Adipocyte (in vitro differentiated cells): Measurements from ENCODE around the gene XRN2.

Source experiments
- DNase-seq: peaks from one replicate; pipeline ENCODE4 v3.0.0-alpha.2; 2015; ENCODE audit warnings: low read depth
- H3K27me3 ChIP-seq: replicated peaks from 2 replicates; pipeline ENCODE4 v1.7.0; 2013; ENCODE audit warnings: mild to moderate bottlenecking, low read length, moderate library complexity; ENCODE audit not compliant: control insufficient read depth, insufficient read depth
- H3K36me3 ChIP-seq: 2 replicates; pipeline ENCODE4 v1.7.0; 2013; ENCODE audit warnings: low read length, mild to moderate bottlenecking, moderate library complexity; ENCODE audit not compliant: control insufficient read depth, insufficient read depth, severe bottlenecking
- H3K4me1 ChIP-seq: 2 replicates; pipeline ENCODE4 v1.7.0; 2013; ENCODE audit warnings: mild to moderate bottlenecking, low read length, moderate library complexity; ENCODE audit not compliant: control insufficient read depth, insufficient read depth
- H3K4me3 ChIP-seq: 2 replicates; pipeline ENCODE4 v1.7.0; 2013; ENCODE audit warnings: mild to moderate bottlenecking, low read length, moderate library complexity
- H3K9ac ChIP-seq: 2 replicates; pipeline ENCODE4 v1.7.0; 2013; ENCODE audit warnings: mild to moderate bottlenecking, low read length, moderate library complexity
- H3K9me3 ChIP-seq: 2 replicates; pipeline ENCODE4 v1.7.0; 2013; ENCODE audit warnings: mild to moderate bottlenecking, low read length, moderate library complexity; ENCODE audit not compliant: control insufficient read depth

Gene XRN2, protein sequence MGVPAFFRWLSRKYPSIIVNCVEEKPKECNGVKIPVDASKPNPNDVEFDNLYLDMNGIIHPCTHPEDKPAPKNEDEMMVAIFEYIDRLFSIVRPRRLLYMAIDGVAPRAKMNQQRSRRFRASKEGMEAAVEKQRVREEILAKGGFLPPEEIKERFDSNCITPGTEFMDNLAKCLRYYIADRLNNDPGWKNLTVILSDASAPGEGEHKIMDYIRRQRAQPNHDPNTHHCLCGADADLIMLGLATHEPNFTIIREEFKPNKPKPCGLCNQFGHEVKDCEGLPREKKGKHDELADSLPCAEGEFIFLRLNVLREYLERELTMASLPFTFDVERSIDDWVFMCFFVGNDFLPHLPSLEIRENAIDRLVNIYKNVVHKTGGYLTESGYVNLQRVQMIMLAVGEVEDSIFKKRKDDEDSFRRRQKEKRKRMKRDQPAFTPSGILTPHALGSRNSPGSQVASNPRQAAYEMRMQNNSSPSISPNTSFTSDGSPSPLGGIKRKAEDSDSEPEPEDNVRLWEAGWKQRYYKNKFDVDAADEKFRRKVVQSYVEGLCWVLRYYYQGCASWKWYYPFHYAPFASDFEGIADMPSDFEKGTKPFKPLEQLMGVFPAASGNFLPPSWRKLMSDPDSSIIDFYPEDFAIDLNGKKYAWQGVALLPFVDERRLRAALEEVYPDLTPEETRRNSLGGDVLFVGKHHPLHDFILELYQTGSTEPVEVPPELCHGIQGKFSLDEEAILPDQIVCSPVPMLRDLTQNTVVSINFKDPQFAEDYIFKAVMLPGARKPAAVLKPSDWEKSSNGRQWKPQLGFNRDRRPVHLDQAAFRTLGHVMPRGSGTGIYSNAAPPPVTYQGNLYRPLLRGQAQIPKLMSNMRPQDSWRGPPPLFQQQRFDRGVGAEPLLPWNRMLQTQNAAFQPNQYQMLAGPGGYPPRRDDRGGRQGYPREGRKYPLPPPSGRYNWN

DNA sequence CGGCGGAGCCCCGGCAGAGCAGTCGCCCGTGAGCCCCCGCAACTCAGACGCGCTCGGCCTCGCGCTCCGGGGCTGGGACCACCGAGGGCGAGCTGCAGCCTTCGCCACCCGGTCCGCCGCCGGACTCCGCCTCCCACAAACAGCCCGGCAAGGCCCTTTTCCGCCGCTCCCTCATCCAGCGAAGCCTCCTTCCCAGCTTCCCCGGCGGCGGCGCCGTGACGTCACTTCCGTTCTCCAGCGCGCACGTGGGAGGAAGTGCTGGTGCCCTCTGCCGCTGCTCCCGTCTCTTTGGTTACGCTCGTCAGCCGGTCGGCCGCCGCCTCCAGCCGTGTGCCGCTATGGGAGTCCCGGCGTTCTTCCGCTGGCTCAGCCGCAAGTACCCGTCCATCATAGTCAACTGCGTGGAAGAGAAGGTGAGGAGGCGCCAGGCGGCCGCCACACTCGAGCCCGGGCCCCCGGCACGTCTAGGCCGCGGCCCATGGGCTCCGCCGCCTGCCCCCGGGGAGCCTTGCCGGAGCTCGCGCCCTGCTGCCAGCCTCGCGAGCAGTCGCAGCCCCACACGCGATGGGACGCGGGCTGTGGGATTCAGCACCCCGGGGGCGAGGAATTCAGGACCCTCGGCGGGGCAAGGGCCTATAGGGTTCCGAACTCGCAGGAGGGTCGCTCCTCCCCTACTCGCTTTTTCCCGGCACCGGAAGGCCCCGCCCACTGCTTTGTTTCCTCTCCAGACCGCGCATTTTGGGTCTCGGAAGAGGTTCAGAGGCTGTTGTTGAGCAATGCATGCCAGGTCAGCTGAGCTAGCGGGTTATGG lies at the start of gene XRN2:
TSS of gene XRN2 (plus strand) at position 271 of the 811 bp plus-strand sequence. CDS start at position 339, 68 bp downstream.
- peak; percentile 98 for DNase-seq
- Histone ChIP-seq H3K36me3 (peaks cover 3% of the 10 kb centered on the region), H3K9ac (peak within 1 kb of the TSS; percentile 97), H3K4me1 (peaks cover 15% of the 10 kb centered on the region), H3K4me3 (peak within 1 kb of the TSS; percentile 99), H3K9me3 (no peaks in the 10 kb centered on the region), H3K27me3 (no peaks in the 10 kb centered on the region)

DNA sequence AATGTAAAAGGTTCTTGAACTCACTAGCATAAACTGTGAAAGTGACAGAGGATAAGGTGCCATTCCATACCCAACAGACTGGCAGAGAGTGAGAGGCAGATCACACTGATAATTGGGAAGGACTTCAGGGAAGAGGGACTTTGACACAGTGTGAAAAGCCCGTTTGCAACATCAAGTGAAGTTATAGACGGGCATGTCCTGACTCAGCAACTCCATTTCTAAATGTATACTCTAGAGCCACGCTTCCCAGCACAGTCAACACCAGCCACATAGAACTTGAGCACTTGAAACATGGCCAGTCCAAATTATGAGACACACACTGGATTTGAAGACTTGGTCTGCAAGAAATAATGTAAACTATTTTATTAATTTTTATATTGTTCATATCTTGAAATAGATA lies 45.9 kb upstream of the XRN2 start:
- Histone ChIP-seq H3K4me3 (no peak overlapping the region), H3K4me1 (no peaks in the 10 kb centered on the region), H3K9me3 (no peaks in the 10 kb centered on the region), H3K36me3 (no peaks in the 10 kb centered on the region), H3K27me3 (no peaks in the 10 kb centered on the region), H3K9ac (no peak overlapping the region)
- DNase-seq, result no peak

DNA sequence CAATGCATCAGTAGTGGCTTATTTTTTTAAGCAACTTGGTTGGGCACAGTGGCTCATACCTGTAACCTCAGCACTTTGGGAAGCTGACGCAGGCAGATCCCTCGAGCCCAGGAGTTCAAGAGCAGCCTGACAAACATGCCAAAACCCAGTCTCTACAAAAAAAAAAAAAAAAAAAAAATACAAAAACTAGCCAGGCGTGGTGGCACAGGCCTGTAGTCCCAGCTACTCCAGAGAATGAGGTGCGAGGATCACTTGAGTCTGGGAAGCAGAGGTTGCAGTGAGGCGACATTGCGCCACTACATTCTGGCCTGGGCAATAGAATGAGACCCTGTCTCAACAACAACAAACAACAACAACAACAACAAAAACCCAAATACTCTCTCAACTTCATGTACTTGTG lies 44.7 kb upstream of the XRN2 start:
- H3K27me3 ChIP-seq, result no peaks in the 10 kb centered on the region
- H3K9ac ChIP-seq, result no peak overlapping the region
- DNase-seq, result no peak
- no peaks in the 10 kb centered on the region for H3K4me1 ChIP-seq
- H3K9me3 ChIP-seq, result no peaks in the 10 kb centered on the region
- no peaks in the 10 kb centered on the region for H3K36me3 ChIP-seq
- H3K4me3 ChIP-seq, result no peak overlapping the region

DNA sequence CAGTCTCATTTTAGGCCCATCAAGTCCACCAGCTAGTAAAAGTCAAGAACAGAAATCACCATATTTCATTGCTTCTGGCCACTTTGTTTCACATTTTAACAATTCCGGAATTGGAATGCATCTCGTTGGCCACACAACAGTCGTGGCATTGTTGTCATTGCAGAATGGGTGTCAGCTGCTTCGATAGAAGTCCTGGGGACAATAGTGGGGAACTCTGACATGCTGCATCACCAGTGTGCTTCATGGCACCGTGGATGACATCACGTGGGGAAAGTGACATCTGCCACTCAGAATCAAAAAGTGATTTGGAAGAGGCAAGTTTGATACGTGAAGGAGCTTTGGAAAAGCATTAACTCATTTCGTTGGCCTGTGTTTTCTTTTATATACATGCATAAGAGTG lies 43.8 kb upstream of the XRN2 start:
- Histone ChIP-seq H3K9ac (no peak overlapping the region), H3K4me1 (no peaks in the 10 kb centered on the region), H3K36me3 (no peaks in the 10 kb centered on the region), H3K27me3 (no peaks in the 10 kb centered on the region), H3K4me3 (no peak overlapping the region), H3K9me3 (no peaks in the 10 kb centered on the region)
- DNase-seq, result no peak

DNA sequence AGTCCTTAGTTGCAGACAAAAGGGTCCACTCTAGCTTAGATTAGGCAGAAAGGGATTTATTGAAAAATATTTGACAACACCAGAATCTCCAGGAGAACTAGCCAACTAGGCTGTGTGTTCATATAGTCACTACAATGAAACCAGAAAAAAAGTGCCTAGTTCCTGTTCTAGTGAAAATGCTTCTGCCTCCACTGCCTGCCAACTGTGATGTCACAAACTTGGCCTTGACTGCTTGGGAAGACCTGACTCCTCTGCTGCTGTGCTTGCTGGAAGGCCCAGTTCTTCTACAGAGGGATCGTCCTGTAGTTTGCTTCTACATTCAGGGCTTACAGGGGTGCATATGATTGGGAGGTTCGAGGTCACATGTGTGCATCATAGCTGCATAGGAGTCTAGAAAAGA lies 40.3 kb upstream of the XRN2 start:
- no peaks in the 10 kb centered on the region for H3K4me1 ChIP-seq
- no peak for DNase-seq
- H3K9me3 ChIP-seq, result peaks cover 11% of the 10 kb centered on the region
- no peak overlapping the region for H3K4me3 ChIP-seq
- peaks cover 4% of the 10 kb centered on the region for H3K27me3 ChIP-seq
- no peaks in the 10 kb centered on the region for H3K36me3 ChIP-seq
- H3K9ac ChIP-seq, result no peak overlapping the region

DNA sequence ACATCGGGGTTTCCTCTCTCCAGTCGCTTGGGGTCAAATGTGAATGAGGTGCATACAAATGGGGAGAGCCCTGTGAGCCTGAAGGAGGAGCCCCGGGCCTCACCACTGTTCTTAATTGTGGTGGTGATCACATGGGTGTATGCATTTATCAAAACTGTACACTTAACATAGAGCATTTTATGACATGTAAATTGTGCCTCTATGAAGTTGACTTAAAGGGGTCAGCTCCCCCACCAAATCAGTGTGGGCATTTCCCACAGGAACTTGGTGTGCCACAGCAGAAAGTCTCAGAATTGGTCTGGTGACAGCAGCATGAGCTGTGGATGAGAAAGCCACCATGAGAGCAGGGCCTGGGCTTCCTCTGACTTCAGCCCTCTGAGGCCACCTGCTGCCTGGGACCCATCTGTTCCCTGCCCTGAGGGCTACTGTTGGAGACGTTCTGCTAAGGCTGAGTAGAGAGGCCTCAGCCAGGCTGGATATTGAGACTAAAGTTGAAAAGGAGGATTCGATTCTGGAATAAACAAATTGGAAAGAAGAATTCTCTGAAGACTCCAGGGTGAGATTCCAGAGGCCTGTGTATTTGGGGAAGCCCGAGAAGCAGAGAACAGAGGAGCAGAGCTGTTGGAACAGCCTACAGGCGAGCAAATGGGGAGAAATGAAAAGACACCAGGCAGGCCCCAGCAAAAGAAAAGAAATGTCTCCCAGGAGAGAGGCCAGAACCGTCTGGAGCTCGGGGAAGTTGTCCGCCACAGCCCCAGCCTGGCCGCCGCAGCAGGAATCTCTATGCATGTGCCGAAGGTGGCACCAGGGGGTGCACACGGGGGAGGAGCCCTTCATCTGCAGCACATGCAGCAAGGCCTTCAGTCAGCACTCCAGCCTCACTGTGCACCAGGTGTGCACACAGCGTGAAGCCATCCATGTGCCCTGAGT lies 37.6 kb upstream of the XRN2 start:
- Histone ChIP-seq H3K9ac (no peak overlapping the region), H3K27me3 (peaks cover 4% of the 10 kb centered on the region), H3K36me3 (no peaks in the 10 kb centered on the region), H3K9me3 (peaks cover 11% of the 10 kb centered on the region), H3K4me1 (no peaks in the 10 kb centered on the region), H3K4me3 (no peak overlapping the region)
- DNase-seq, result no peak

DNA sequence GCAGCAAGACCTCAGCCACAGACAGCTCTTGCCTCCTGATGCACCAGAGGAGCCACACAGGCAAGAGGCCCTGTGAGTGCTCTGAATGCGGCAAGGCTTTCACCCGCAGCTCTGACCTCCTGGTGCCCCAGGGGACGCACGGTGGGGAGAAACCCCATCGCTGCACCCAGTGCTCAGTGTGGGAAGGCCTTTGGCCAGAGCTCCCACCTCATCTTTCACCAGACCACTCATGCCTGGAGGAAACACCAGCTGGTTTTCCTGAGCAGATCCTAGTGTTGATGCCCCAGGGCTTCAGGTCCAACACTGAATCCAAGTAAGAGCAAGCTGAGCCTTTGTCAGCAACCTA lies 37.0 kb upstream of the XRN2 start:
- no peak overlapping the region for H3K9ac ChIP-seq
- no peaks in the 10 kb centered on the region for H3K4me1 ChIP-seq
- no peak overlapping the region for H3K4me3 ChIP-seq
- H3K9me3 ChIP-seq, result peaks cover 11% of the 10 kb centered on the region
- peaks cover 4% of the 10 kb centered on the region for H3K27me3 ChIP-seq
- DNase-seq, result no peak
- no peaks in the 10 kb centered on the region for H3K36me3 ChIP-seq

DNA sequence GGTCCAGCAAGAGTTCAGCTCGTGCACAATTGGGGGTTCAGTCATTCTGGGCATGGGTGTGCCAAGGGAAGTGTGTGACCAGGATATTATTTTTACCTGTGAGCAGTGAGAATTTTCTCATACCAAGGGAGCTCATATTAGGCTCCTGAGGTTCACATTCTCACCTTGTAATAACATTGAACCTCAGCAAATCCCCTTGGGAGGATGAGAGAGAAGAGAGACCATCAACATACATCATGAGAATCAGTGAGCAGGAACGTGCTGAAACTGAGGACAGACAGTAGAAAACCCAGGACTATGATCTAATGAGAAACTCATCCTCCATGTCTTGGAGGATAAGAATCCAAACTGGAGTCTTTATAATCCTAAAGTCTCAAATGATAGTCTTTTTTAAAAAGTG lies 33.4 kb upstream of the XRN2 start:
- Histone ChIP-seq H3K27me3 (peaks cover under 1% of the 10 kb centered on the region), H3K36me3 (no peaks in the 10 kb centered on the region), H3K9ac (no peak overlapping the region), H3K9me3 (peaks cover 11% of the 10 kb centered on the region), H3K4me1 (no peaks in the 10 kb centered on the region), H3K4me3 (no peak overlapping the region)
- DNase-seq, result no peak

DNA sequence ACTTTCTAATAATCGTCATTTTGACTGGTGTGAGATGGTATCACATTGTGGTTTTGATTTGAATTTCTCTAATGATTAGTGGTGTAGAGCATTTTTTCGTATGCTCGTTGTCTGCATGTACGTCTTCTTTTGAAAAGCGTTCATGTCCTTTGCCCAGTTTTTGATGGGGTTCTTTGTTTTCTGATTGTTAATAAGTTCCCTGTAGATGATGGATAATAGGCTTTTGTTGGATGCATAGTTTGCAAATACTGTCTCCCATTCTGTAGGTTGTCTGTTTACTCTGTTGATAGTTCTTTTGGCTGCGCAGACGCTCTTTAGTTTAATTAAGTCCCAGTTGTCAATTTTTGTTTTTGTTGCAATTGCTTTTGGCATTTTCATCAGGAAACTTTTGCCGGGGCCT lies 32.3 kb upstream of the XRN2 start:
- Histone ChIP-seq H3K9me3 (peaks cover 11% of the 10 kb centered on the region), H3K9ac (no peak overlapping the region), H3K36me3 (no peaks in the 10 kb centered on the region), H3K27me3 (no peaks in the 10 kb centered on the region), H3K4me1 (no peaks in the 10 kb centered on the region), H3K4me3 (no peak overlapping the region)
- no peak for DNase-seq

DNA sequence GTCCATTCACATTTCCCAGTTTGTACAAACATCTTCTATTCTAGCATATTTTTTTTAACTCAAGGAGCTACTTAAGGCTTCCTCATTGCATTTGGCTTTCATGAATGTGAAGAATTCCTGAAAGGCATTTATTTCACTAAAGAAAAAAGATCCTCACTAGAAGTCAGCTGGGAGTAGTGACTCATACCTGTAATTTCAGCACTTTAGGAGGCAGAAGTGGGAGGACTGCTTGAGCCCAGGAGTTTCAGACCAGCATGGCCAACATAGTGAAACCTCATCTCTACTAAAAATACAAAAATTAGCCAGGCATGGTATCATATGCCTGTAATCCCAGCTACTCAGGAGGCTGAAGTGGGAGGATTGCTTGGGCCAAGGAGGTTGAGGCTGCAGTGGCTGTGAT lies 30.9 kb upstream of the XRN2 start:
- Histone ChIP-seq H3K4me3 (no peak overlapping the region), H3K9me3 (peaks cover 3% of the 10 kb centered on the region), H3K27me3 (no peaks in the 10 kb centered on the region), H3K36me3 (no peaks in the 10 kb centered on the region), H3K4me1 (no peaks in the 10 kb centered on the region), H3K9ac (no peak overlapping the region)
- DNase-seq, result peak; percentile 19
